Parathyroid adenoma (tissue), 2 donors: ENCODE data around the gene FAR2.

Experiments used
- H2AFZ ChIP-seq: fragments of 300-600 bp; sonication (generic); one replicate; pipeline ENCODE4 v1.7.0; 2017; ENCODE audit warnings: antibody characterized with exemption, mild to moderate bottlenecking
- H3K27ac ChIP-seq: fragments of 300-600 bp; sonication (generic); one replicate; pipeline ENCODE4 v1.7.0; 2017
- H3K27me3 ChIP-seq: fragments of 300-600 bp; sonication (generic); one replicate; pipeline ENCODE4 v1.7.0; 2017; ENCODE audit warnings: low read length; ENCODE audit not compliant: control insufficient read depth, insufficient read depth
- H3K36me3 ChIP-seq: fragments of 300-600 bp; sonication (generic); one replicate; pipeline ENCODE4 v1.7.0; 2017; ENCODE audit warnings: low read length; ENCODE audit not compliant: control insufficient read depth, insufficient read depth
- H3K4me1 ChIP-seq: fragments of 300-600 bp; sonication (generic); one replicate; pipeline ENCODE4 v1.7.0; 2017; ENCODE audit warnings: control low read depth
- H3K4me2 ChIP-seq: fragments of 300-600 bp; sonication (generic); one replicate; pipeline ENCODE4 v1.7.0; 2017; ENCODE audit warnings: low read length
- H3K4me3 ChIP-seq: fragments of 300-600 bp; sonication (generic); one replicate; pipeline ENCODE4 v1.7.0; 2017; ENCODE audit warnings: low read depth, low read length
- H3K79me2 ChIP-seq: fragments of 300-600 bp; sonication (generic); one replicate; pipeline ENCODE4 v1.7.0; 2017; ENCODE audit warnings: control low read depth
- H3K9ac ChIP-seq: fragments of 300-600 bp; sonication (generic); one replicate; pipeline ENCODE4 v1.7.0; 2017; ENCODE audit warnings: mild to moderate bottlenecking
- H3K9me3 ChIP-seq: fragments of 300-600 bp; sonication (generic); one replicate; pipeline ENCODE4 v1.7.0; 2017; ENCODE audit warnings: low read length; ENCODE audit not compliant: control insufficient read depth
- TF ChIP-seq, protein P1 (sequence below): fragments of 300-600 bp; sonication (generic); IDR thresholded peaks from one replicate; pipeline ENCODE4 v1.7.0; 2017; ENCODE audit warnings: antibody characterized with exemption, mild to moderate bottlenecking
- donor health status: primary hyperparathyroidism.

FAR2 gene

GRCh38 chr12:29148911-29149690 is at the start of gene FAR2:
TSS of gene FAR2 (plus strand) at chr12:29149278. CDS start at chr12:29270450, 121,172 bp downstream.
- Histone ChIP-seq H3K4me2 (peak within 1 kb of the TSS; percentile 85), H3K9ac (no peak within 1 kb of the TSS), H3K27me3 (no peaks in the 10 kb centered on the region), H3K79me2 (no peaks in the 10 kb centered on the region), H3K4me3 (peak within 1 kb of the TSS; percentile 62), H2AFZ (peak within 1 kb of the TSS; percentile 45), H3K9me3 (no peaks in the 10 kb centered on the region), H3K4me1 (no peaks in the 10 kb centered on the region), H3K27ac (peak within 1 kb of the TSS; percentile 51), H3K36me3 (no peaks in the 10 kb centered on the region)
- TF ChIP-seq, protein P1, sequence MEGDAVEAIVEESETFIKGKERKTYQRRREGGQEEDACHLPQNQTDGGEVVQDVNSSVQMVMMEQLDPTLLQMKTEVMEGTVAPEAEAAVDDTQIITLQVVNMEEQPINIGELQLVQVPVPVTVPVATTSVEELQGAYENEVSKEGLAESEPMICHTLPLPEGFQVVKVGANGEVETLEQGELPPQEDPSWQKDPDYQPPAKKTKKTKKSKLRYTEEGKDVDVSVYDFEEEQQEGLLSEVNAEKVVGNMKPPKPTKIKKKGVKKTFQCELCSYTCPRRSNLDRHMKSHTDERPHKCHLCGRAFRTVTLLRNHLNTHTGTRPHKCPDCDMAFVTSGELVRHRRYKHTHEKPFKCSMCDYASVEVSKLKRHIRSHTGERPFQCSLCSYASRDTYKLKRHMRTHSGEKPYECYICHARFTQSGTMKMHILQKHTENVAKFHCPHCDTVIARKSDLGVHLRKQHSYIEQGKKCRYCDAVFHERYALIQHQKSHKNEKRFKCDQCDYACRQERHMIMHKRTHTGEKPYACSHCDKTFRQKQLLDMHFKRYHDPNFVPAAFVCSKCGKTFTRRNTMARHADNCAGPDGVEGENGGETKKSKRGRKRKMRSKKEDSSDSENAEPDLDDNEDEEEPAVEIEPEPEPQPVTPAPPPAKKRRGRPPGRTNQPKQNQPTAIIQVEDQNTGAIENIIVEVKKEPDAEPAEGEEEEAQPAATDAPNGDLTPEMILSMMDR = no peak

DNA sequence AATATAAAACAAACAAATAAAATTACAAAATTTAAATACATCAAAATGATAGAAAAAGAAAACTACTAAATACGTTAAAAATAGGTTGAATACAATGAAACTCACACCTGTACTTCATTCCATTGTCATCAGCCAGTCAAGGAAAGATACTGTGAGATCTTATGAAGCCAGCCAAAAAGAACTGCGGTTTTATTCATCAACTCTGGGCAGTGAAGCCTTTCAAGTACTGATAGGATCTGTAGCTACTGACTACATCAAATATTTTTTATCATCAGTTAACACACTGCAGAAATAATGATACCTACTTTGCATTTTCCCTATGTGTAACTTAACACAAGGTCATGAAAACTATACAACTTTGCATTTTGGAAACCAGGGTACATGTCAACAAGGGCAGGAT is 46.3 kb upstream of the FAR2 start:
- Histone ChIP-seq H3K27me3 (no peaks in the 10 kb centered on the region), H3K4me1 (no peaks in the 10 kb centered on the region), H3K9ac (no peak overlapping the region), H3K9me3 (no peaks in the 10 kb centered on the region), H3K4me3 (no peak overlapping the region), H3K36me3 (no peaks in the 10 kb centered on the region), H2AFZ (no peak overlapping the region), H3K4me2 (no peak overlapping the region), H3K79me2 (no peaks in the 10 kb centered on the region), H3K27ac (no peak overlapping the region)
- TF ChIP-seq, protein P1 = no peak

DNA sequence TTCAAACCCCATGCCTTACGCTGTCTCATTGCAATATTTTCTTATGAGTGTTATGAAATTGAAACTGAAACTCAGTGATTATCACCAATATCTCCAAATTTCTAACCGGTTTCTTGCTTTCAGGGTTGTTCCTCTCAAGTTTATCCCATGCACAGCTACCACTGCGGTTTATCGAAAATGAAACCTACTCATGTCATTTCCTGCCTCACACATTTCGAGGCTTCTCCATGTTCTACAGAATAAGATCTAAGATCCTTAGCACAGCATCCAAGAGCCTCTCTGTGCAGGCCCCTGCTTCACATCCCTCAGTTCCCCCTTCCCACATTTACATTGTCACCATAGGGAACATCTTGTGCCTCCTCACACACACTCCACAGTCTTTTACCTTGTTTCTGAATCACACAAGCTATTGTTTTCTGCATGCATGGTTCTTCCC is 45.5 kb upstream of the FAR2 start:
- Histone ChIP-seq H3K27me3 (no peaks in the 10 kb centered on the region), H3K4me3 (no peak overlapping the region), H3K4me2 (no peak overlapping the region), H3K9ac (no peak overlapping the region), H3K27ac (no peak overlapping the region), H3K4me1 (no peaks in the 10 kb centered on the region), H3K36me3 (no peaks in the 10 kb centered on the region), H3K9me3 (no peaks in the 10 kb centered on the region), H2AFZ (no peak overlapping the region), H3K79me2 (no peaks in the 10 kb centered on the region)
- TF ChIP-seq, protein P1 = no peak

DNA sequence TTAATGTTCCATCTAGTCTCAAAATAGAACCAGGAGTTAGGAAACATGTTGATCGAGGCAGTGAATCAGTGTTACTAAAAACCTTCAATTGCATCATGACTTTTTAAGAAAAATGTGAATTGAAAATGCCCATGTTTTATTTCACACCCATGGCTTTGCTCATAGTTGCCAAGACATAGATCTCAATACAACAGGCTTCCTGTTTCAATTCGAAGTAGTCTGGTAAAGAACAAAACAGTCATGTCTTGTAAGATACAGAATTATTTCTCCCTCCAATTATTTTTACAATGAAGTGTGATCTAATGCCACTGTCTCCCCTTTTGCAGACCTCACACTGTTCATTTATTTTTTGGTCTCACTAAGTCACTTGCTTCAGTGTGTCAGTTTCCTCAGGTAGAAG is 44.6 kb upstream of the FAR2 start:
- H3K4me2 ChIP-seq = no peak overlapping the region
- H3K9me3 ChIP-seq = no peaks in the 10 kb centered on the region
- H3K27me3 ChIP-seq = no peaks in the 10 kb centered on the region
- H3K36me3 ChIP-seq = no peaks in the 10 kb centered on the region
- H3K4me1 ChIP-seq = no peaks in the 10 kb centered on the region
- no peak overlapping the region for H2AFZ ChIP-seq
- H3K9ac ChIP-seq = no peak overlapping the region
- no peak overlapping the region for H3K4me3 ChIP-seq
- H3K27ac ChIP-seq = no peak overlapping the region
- H3K79me2 ChIP-seq = no peaks in the 10 kb centered on the region
- TF ChIP-seq, protein P1 = no peak
